T-helper 1 cell (primary cell): ENCODE measurements around the gene CRLF1.

Experiments
- DNase-seq, 5 donors: peaks; one replicate each; pipeline ENCODE4 v3.0.0-alpha.2; 2012 to 2020

Gene CRLF1

GRCh38 chr19:18543814-18544475, 62.7 kb downstream of the CRLF1 start:
- DNase-seq, result peak; percentile 43 to 92 (median 67)
